ENCODE results near the gene RABL6.
A peak's percentile ranks its signal among the peaks of the same experiment; 100 is the strongest.
"Not testable (repeated sequence)": the region's sequence is repeated elsewhere in the genome, so short reads cannot be mapped to it uniquely, and the experiment has no call there.

RABL6 gene

GRCh38 chr9:136799854-136800657, 7.7 kb upstream of the RABL6 start:
- Histone ChIP-seq H3K27me3 (ENCODE audit: control insufficient read depth, insufficient read depth, low read length) (peaks cover 9% of the 10 kb centered on the region), H3K9me3 (ENCODE audit: control insufficient read depth, insufficient read depth, low read length) (no peaks in the 10 kb centered on the region), H3K4me3 (ENCODE audit: low read depth, low read length) (peak overlapping the region; percentile 63), H3K9ac (ENCODE audit: low read depth, low read length) (no peak overlapping the region), H3K4me1 (ENCODE audit: control insufficient read depth, insufficient read depth, low read length) (peaks cover 3% of the 10 kb centered on the region), H3K36me3 (ENCODE audit: control insufficient read depth, insufficient read depth, low read length) (peaks cover 2% of the 10 kb centered on the region)

GRCh38 chr9:136802321-136802720, 5.4 kb upstream of the RABL6 start:
- Histone ChIP-seq H3K4me3 (ENCODE audit: low read depth, low read length) (no peak overlapping the region), H3K9me3 (ENCODE audit: control insufficient read depth, insufficient read depth, low read length) (no peaks in the 10 kb centered on the region), H3K27me3 (ENCODE audit: control insufficient read depth, insufficient read depth, low read length) (peaks cover 9% of the 10 kb centered on the region), H3K36me3 (ENCODE audit: control insufficient read depth, insufficient read depth, low read length) (peaks cover 4% of the 10 kb centered on the region), H3K9ac (ENCODE audit: low read depth, low read length) (no peak overlapping the region), H3K4me1 (ENCODE audit: control insufficient read depth, insufficient read depth, low read length) (no peaks in the 10 kb centered on the region)

GRCh38 chr9:136803009-136803550, 4.7 kb upstream of the RABL6 start:
- not testable (repeated sequence) for H3K27me3 ChIP-seq (ENCODE audit: control insufficient read depth, insufficient read depth, low read length); H3K9ac ChIP-seq (ENCODE audit: low read depth, low read length); H3K36me3 ChIP-seq (ENCODE audit: control insufficient read depth, insufficient read depth, low read length); H3K9me3 ChIP-seq (ENCODE audit: control insufficient read depth, insufficient read depth, low read length); H3K4me1 ChIP-seq (ENCODE audit: control insufficient read depth, insufficient read depth, low read length); H3K4me3 ChIP-seq (ENCODE audit: low read depth, low read length)

- H3K36me3 ChIP-seq (ENCODE audit: control insufficient read depth, insufficient read depth, low read length): peaks cover 4% of the 10 kb centered on the region
- H3K9ac ChIP-seq (ENCODE audit: low read depth, low read length): no peak overlapping the region
- no peak overlapping the region for H3K4me3 ChIP-seq (ENCODE audit: low read depth, low read length)
- peaks cover 6% of the 10 kb centered on the region for H3K27me3 ChIP-seq (ENCODE audit: control insufficient read depth, insufficient read depth, low read length)
- H3K4me1 ChIP-seq (ENCODE audit: control insufficient read depth, insufficient read depth, low read length): no peaks in the 10 kb centered on the region
- no peaks in the 10 kb centered on the region for H3K9me3 ChIP-seq (ENCODE audit: control insufficient read depth, insufficient read depth, low read length)
These were observed 3.9 kb upstream of the RABL6 start for GRCh38 chr9:136803551-136804508.

GRCh38 chr9:136804509-136805206, 3.1 kb upstream of the RABL6 start:
- no peak overlapping the region for H3K9ac ChIP-seq (ENCODE audit: low read depth, low read length)

GRCh38 chr9:136805207-136805740, 2.5 kb upstream of the RABL6 start:
- Histone ChIP-seq H3K9me3 (ENCODE audit: control insufficient read depth, insufficient read depth, low read length) (no peaks in the 10 kb centered on the region), H3K36me3 (ENCODE audit: control insufficient read depth, insufficient read depth, low read length) (peaks cover 4% of the 10 kb centered on the region), H3K4me3 (ENCODE audit: low read depth, low read length) (no peak overlapping the region), H3K27me3 (ENCODE audit: control insufficient read depth, insufficient read depth, low read length) (no peaks in the 10 kb centered on the region), H3K9ac (ENCODE audit: low read depth, low read length) (no peak overlapping the region), H3K4me1 (ENCODE audit: control insufficient read depth, insufficient read depth, low read length) (no peaks in the 10 kb centered on the region)

More at GRCh38 chr9:136804509-136805206, 3.1 kb upstream of the RABL6 start:
- Histone ChIP-seq H3K27me3 (ENCODE audit: control insufficient read depth, insufficient read depth, low read length) (no peaks in the 10 kb centered on the region), H3K4me3 (ENCODE audit: low read depth, low read length) (no peak overlapping the region), H3K9me3 (ENCODE audit: control insufficient read depth, insufficient read depth, low read length) (no peaks in the 10 kb centered on the region), H3K4me1 (ENCODE audit: control insufficient read depth, insufficient read depth, low read length) (no peaks in the 10 kb centered on the region), H3K36me3 (ENCODE audit: control insufficient read depth, insufficient read depth, low read length) (peaks cover 4% of the 10 kb centered on the region)

GRCh38 chr9:136806067-136806466, 1.7 kb upstream of the RABL6 start:
- H3K4me3 ChIP-seq (ENCODE audit: low read depth, low read length): no peak overlapping the region
- H3K36me3 ChIP-seq (ENCODE audit: control insufficient read depth, insufficient read depth, low read length): peaks cover 4% of the 10 kb centered on the region
- H3K9me3 ChIP-seq (ENCODE audit: control insufficient read depth, insufficient read depth, low read length): no peaks in the 10 kb centered on the region
- H3K4me1 ChIP-seq (ENCODE audit: control insufficient read depth, insufficient read depth, low read length): no peaks in the 10 kb centered on the region
- H3K9ac ChIP-seq (ENCODE audit: low read depth, low read length): no peak overlapping the region
- no peaks in the 10 kb centered on the region for H3K27me3 ChIP-seq (ENCODE audit: control insufficient read depth, insufficient read depth, low read length)

- Histone ChIP-seq H3K27me3 (ENCODE audit: control insufficient read depth, insufficient read depth, low read length) (no peaks in the 10 kb centered on the region), H3K4me3 (ENCODE audit: low read depth, low read length) (peak overlapping the region; percentile 74), H3K36me3 (ENCODE audit: control insufficient read depth, insufficient read depth, low read length) (peaks cover 4% of the 10 kb centered on the region), H3K9ac (ENCODE audit: low read depth, low read length) (no peak overlapping the region), H3K4me1 (ENCODE audit: control insufficient read depth, insufficient read depth, low read length) (no peaks in the 10 kb centered on the region), H3K9me3 (ENCODE audit: control insufficient read depth, insufficient read depth, low read length) (no peaks in the 10 kb centered on the region)
These were observed 1.0 kb upstream of the RABL6 start for GRCh38 chr9:136806631-136807201.

- peak overlapping the region; percentile 76 for H3K4me3 ChIP-seq (ENCODE audit: low read depth, low read length)
- no peaks in the 10 kb centered on the region for H3K27me3 ChIP-seq (ENCODE audit: control insufficient read depth, insufficient read depth, low read length)
- no peaks in the 10 kb centered on the region for H3K4me1 ChIP-seq (ENCODE audit: control insufficient read depth, insufficient read depth, low read length)
- peak overlapping the region; percentile 87 for H3K9ac ChIP-seq (ENCODE audit: low read depth, low read length)
- H3K36me3 ChIP-seq (ENCODE audit: control insufficient read depth, insufficient read depth, low read length): peaks cover 9% of the 10 kb centered on the region
- H3K9me3 ChIP-seq (ENCODE audit: control insufficient read depth, insufficient read depth, low read length): no peaks in the 10 kb centered on the region
These were observed 492 bp downstream of the RABL6 start for GRCh38 chr9:136808075-136808805.

- Histone ChIP-seq H3K36me3 (ENCODE audit: control insufficient read depth, insufficient read depth, low read length) (peaks cover 6% of the 10 kb centered on the region), H3K9me3 (ENCODE audit: control insufficient read depth, insufficient read depth, low read length) (no peaks in the 10 kb centered on the region)
These were observed 1.0 kb downstream of the RABL6 start for GRCh38 chr9:136808806-136809158.

More at GRCh38 chr9:136808806-136809158, 1.0 kb downstream of the RABL6 start:
- Histone ChIP-seq H3K9ac (ENCODE audit: low read depth, low read length) (peak overlapping the region; percentile 87), H3K4me3 (ENCODE audit: low read depth, low read length) (peak overlapping the region; percentile 76), H3K27me3 (ENCODE audit: control insufficient read depth, insufficient read depth, low read length) (no peaks in the 10 kb centered on the region), H3K4me1 (ENCODE audit: control insufficient read depth, insufficient read depth, low read length) (no peaks in the 10 kb centered on the region)

Measured in iPS-15b (cell line).